Fibroblast of pulmonary artery (primary cell): ENCODE results near the gene NSUN2.

Source experiments
- DNase-seq: peaks from one replicate; pipeline ENCODE4 v3.0.0-alpha.2; 2010; ENCODE audit warnings: low read depth
- H3K4me3 ChIP-seq: replicated peaks from 2 replicates; pipeline ENCODE4 v1.5.1; 2011; ENCODE audit warnings: low read depth, mild to moderate bottlenecking, control low read depth, low read length, moderate library complexity
- TF ChIP-seq, protein P1 (sequence below): IDR thresholded peaks from 2 replicates; pipeline ENCODE4 v1.5.1; 2011; ENCODE audit warnings: mild to moderate bottlenecking, control low read depth, low read length, inconsistent platforms; ENCODE audit errors: missing control alignments

The NSUN2 gene

DNA sequence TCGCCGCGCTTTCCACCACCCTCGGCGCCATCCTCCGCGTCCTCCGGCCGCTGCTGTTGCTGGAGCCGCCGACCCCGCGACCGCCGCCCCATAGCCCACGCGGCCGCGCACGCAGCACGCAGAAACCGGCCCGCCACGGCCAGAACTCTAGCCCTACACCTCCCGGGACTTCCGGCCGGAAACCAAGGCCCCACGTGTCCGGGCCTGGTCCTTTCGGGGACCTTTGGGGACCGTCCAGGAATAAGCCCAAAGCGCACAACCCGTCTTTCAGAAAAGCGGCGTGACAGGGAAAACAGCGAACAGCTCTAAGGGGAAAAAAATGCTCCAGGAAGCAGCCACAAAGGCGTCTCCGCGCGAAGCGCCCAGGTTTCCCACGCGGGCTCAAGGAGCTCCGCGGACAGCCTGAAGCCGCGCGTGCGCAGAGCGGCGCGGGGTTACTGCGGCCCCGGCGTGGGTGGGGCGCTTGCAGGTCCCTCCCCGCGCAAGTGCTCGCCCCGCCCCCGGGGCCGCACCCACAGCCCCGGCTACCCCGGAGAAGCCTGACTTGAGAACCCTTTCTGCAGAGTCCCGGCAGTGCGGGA is at the start of gene NSUN2, which contains the start of gene SRD5A1:
TSS of gene NSUN2 (minus strand) at position 157 of the 581 bp plus-strand sequence. CDS start at position 92, 65 bp downstream.
TSS of gene SRD5A1 (plus strand) at position 553 of the 581 bp plus-strand sequence. CDS start 137 bp downstream, outside the sequence.
- DNase-seq: peak; percentile 92
- TF ChIP-seq, protein P1, sequence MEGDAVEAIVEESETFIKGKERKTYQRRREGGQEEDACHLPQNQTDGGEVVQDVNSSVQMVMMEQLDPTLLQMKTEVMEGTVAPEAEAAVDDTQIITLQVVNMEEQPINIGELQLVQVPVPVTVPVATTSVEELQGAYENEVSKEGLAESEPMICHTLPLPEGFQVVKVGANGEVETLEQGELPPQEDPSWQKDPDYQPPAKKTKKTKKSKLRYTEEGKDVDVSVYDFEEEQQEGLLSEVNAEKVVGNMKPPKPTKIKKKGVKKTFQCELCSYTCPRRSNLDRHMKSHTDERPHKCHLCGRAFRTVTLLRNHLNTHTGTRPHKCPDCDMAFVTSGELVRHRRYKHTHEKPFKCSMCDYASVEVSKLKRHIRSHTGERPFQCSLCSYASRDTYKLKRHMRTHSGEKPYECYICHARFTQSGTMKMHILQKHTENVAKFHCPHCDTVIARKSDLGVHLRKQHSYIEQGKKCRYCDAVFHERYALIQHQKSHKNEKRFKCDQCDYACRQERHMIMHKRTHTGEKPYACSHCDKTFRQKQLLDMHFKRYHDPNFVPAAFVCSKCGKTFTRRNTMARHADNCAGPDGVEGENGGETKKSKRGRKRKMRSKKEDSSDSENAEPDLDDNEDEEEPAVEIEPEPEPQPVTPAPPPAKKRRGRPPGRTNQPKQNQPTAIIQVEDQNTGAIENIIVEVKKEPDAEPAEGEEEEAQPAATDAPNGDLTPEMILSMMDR: no peak

DNA sequence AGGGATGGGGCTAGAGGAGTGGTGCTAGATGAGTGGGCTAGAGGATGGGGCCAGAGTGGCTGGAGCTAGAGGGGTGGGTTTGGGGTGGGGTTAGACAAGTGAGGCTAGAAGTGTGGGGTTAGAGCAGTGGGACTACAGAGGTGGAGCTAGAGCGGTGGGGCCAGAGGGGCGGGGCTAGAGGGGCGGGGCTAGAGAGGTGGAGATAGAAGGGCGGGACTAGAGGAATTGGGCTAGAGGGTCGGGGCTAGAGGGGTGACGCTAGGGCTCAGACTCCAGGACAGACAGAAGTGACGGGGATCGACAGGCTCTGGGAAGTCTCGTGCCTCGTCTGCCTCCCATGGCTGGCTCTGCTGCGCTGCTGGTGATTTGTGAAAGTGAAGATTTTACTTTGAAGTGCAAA is 49.4 kb upstream of the NSUN2 start:
- H3K4me3 ChIP-seq: no peak overlapping the region
- TF ChIP-seq, protein P1: no peak
- DNase-seq: no peak

More for the DNA sequence above, at the start of gene NSUN2, which contains the start of gene SRD5A1:
- peak within 1 kb of the TSS; percentile 76 for H3K4me3 ChIP-seq

DNA sequence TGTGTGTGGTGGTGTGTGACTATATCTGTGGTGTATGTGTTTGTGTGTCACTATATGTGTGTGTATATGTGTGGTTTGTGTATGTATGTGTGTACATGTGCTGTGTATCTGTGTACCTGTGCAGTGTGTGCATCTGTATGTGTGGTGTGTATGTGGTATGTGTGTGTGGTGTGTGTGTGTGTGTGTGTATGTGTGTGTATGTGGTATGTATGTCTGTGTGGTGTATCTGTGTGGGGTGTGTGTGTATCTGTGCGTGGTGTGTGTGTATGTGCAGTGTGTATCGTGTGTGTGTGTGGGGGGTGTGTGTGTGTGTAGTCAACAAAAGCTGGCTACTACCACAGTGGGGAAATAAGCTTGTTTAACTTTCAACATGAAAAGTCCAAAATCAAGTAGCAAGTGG is 48.8 kb upstream of the NSUN2 start:
- no peak overlapping the region for H3K4me3 ChIP-seq
- no peak for DNase-seq
- TF ChIP-seq, protein P1: no peak

DNA sequence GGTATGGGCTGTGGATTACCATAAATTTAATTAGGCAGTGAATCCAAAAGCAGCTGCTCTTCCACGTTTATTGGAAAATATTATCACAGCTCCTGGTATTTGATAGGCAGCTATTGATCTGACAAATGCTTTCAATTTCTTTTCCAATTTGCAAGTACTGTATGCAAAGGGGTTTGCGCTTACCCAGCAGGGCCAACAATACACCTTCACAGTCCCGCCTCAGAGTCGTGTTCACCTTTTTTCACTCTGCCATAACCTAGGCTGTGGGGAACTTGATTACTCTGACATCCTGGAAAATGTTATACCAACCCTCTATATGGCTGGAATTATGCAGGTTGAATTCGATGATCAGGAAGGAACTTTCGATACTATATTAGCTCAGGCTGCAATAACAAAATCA is 48.1 kb upstream of the NSUN2 start:
- TF ChIP-seq, protein P1: no peak
- DNase-seq: no peak
- H3K4me3 ChIP-seq: no peak overlapping the region

DNA sequence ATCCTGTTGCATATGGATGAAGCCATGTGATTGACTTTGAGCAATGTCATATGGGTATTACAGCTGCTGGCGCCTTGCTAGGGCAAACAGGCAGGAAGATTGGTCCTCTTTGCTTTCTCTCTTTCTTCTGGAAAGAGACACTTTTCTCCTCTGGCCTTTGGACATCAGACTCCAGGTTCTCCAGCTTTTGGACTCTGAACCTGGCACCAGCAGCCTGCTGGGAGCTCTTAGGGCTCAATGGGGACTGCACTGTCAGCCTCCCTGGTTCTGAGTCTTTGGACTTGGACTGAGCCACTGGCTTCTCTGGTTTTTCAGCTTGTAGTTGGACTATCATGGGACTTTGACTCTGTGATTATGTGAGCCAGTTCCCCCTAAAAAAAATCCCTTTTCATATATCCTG is 45.5 kb upstream of the NSUN2 start:
- TF ChIP-seq, protein P1: no peak
- H3K4me3 ChIP-seq: no peak overlapping the region
- no peak for DNase-seq

DNA sequence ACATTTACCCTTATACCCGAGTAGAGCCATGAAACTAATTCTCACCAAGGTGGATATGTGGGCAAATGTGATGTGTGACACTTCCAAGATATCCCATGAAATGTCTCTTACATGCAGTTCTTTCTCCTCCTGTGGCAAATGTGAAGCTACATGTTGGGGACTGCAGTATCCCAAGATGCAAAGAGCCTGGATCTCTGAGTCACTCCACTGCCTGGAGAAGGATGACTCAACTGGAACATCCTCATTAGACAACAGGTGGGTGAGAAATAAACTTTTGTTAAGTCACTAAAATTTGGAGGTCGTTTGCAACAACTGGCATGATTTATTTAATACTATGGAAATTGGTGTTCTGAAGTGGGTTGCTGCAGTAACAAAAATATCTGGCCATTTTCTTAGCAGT is 43.9 kb upstream of the NSUN2 start:
- H3K4me3 ChIP-seq: no peak overlapping the region
- TF ChIP-seq, protein P1: no peak
- DNase-seq: no peak
